HG02973 (cell line): ENCODE measurements around the gene CLEC17A.
"Not testable (repeated sequence)": the region's sequence is repeated elsewhere in the genome, so short reads cannot be mapped to it uniquely, and the experiment has no call there.

Experiments used
- ATAC-seq: cut with Tn5 transposase; IDR thresholded peaks from one replicate; pipeline ENCODE4 v1.9.1; 2021; ENCODE audit warnings: moderate library complexity; ENCODE audit not compliant: unreplicated experiment

Gene CLEC17A

GRCh38 chr19:14558370-14559066, 24.4 kb upstream of the CLEC17A start:
- ATAC-seq: no peak

GRCh38 chr19:14559916-14560775, 22.7 kb upstream of the CLEC17A start:
- no peak for ATAC-seq

GRCh38 chr19:14560776-14561108, 22.1 kb upstream of the CLEC17A start:
- no peak for ATAC-seq

GRCh38 chr19:14561249-14561648, 21.6 kb upstream of the CLEC17A start:
- no peak for ATAC-seq

- no peak for ATAC-seq
Measured at GRCh38 chr19:14561847-14562351, 21.0 kb upstream of the CLEC17A start.

GRCh38 chr19:14562660-14563589, 20.0 kb upstream of the CLEC17A start:
- no peak for ATAC-seq

GRCh38 chr19:14563590-14563926, 19.3 kb upstream of the CLEC17A start:
- no peak for ATAC-seq

- ATAC-seq: no peak
Measured at GRCh38 chr19:14563989-14564651, 18.8 kb upstream of the CLEC17A start.

- ATAC-seq: not testable (repeated sequence)
Measured at GRCh38 chr19:14564652-14565297, 18.1 kb upstream of the CLEC17A start.

GRCh38 chr19:14565298-14565679, 17.6 kb upstream of the CLEC17A start:
- ATAC-seq: no peak

GRCh38 chr19:14565765-14566711, 16.8 kb upstream of the CLEC17A start:
- no peak for ATAC-seq

- no peak for ATAC-seq
Measured at GRCh38 chr19:14566712-14567077, 16.2 kb upstream of the CLEC17A start.

GRCh38 chr19:14567079-14567478, 15.8 kb upstream of the CLEC17A start:
- ATAC-seq: no peak

- ATAC-seq: no peak
Measured at GRCh38 chr19:14570864-14571527, 11.9 kb upstream of the CLEC17A start.

GRCh38 chr19:14571695-14572490, 11.0 kb upstream of the CLEC17A start, which contains the start of gene NDUFB7:
TSS of gene NDUFB7 (minus strand) at chr19:14572066. CDS start at chr19:14572000, 66 bp downstream.
- peak; percentile 71 for ATAC-seq

GRCh38 chr19:14575428-14575980, 7.4 kb upstream of the CLEC17A start:
- ATAC-seq: no peak

GRCh38 chr19:14576363-14576762, 6.5 kb upstream of the CLEC17A start:
- no peak for ATAC-seq
